Measurements from ENCODE around the gene ASB18. TPM values are rescaled to one million over a fixed set of nuclear protein-coding genes. Genes with fewer than 3 reads are reported as not detected.
A peak's percentile ranks its signal among the peaks of the same experiment; 100 is the strongest.

ASB18 gene
- total RNA-seq, 2 experiments from 2014 or later, result not detected

- Mint-ChIP-seq H3K4me3 (no peak overlapping the region), H3K27me3 (ENCODE audit: low read depth) (peaks cover 59% of the 10 kb centered on the region), H3K36me3 (ENCODE audit: low read depth) (peaks cover 15% of the 10 kb centered on the region), H3K27ac (no peak overlapping the region), H3K9me3 (ENCODE audit: insufficient read depth) (no peaks in the 10 kb centered on the region), H3K4me1 (ENCODE audit: low read depth) (peaks cover 7% of the 10 kb centered on the region)
- CTCF ChIA-PET, result interaction anchor here (1.5 kb wide), 1 partner anchor 10 kb away, joined by 5 read pairs; no protein-coding TSS in a partner anchor
- ATAC-seq (no peak), DNase-seq (no peak)
- POLR2A ChIA-PET, result no interaction called here
Observed at GRCh38 chr2:236167297-236168109, 96.7 kb downstream of the ASB18 start.

DNA sequence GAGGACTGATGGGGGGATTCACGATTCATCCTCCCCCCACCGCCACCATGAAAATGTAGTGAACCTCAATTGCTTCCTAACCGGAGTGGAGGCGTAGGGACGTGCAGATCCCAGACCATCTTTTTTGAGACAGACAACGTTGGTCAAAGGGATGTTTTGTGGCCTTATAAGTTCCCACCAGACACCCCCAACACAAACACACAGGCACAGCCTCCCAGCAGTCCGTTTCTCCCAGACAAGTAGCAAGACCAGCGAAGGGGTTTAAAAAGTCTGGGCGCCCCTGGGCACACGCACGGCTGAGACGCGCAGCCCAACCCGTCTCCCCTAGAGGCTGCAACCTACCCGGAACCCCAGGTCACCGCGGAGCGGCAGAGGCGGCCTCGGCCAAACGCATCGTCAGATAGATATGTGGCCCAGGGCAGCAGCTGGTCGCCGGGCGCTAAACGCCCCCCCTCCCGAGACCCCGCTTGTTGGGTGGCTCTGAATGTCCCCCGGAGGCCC lies 97.4 kb downstream of the ASB18 start:
- H3K9me3 Mint-ChIP-seq (ENCODE audit: insufficient read depth), result no peaks in the 10 kb centered on the region
- POLR2A ChIA-PET, result no interaction called here
- H3K27ac Mint-ChIP-seq, result peak overlapping the region; percentile 68

GRCh38 chr2:236165842-236166795 lies 98.1 kb downstream of the ASB18 start:
- ChIA-PET POLR2A (no interaction called here), CTCF (interaction anchor here (0.7 to 1.5 kb wide), 3 partner anchors 10 to 387 kb away, joined by 3 to 5 read pairs (median 4); no protein-coding TSS in a partner anchor)
- Mint-ChIP-seq H3K27ac (peak overlapping the region; percentile 2), H3K9me3 (ENCODE audit: insufficient read depth) (no peaks in the 10 kb centered on the region), H3K36me3 (ENCODE audit: low read depth) (peaks cover 12% of the 10 kb centered on the region), H3K4me3 (peak overlapping the region; percentile 46), H3K4me1 (ENCODE audit: low read depth) (peaks cover 7% of the 10 kb centered on the region), H3K27me3 (ENCODE audit: low read depth) (peaks cover 62% of the 10 kb centered on the region)
- no peak for DNase-seq
- no peak for ATAC-seq

More for the DNA sequence above, 97.4 kb downstream of the ASB18 start:
- Mint-ChIP-seq H3K36me3 (ENCODE audit: low read depth) (peaks cover 12% of the 10 kb centered on the region), H3K4me3 (peak overlapping the region; percentile 46), H3K27me3 (ENCODE audit: low read depth) (peaks cover 61% of the 10 kb centered on the region), H3K4me1 (ENCODE audit: low read depth) (peaks cover 7% of the 10 kb centered on the region)
- CTCF ChIA-PET, result interaction anchor here (1.5 kb wide), 1 partner anchor 11 kb away, joined by 5 read pairs; no protein-coding TSS in a partner anchor
- DNase-seq (no peak), ATAC-seq (no peak)

- Mint-ChIP-seq H3K27me3 (ENCODE audit: low read depth) (peaks cover 57% of the 10 kb centered on the region), H3K27ac (peak overlapping the region; percentile 62), H3K4me3 (peak overlapping the region; percentile 31), H3K4me1 (ENCODE audit: low read depth) (peaks cover 7% of the 10 kb centered on the region), H3K9me3 (ENCODE audit: insufficient read depth) (no peaks in the 10 kb centered on the region), H3K36me3 (ENCODE audit: low read depth) (peaks cover 10% of the 10 kb centered on the region)
- CTCF ChIA-PET, result interaction anchor here (0.7 to 0.9 kb wide), 2 partner anchors 11 to 386 kb away, joined by 3 to 4 read pairs; no protein-coding TSS in a partner anchor
- POLR2A ChIA-PET, result no interaction called here
- DNase-seq (no peak), ATAC-seq (no peak)
Observed at GRCh38 chr2:236164925-236165841, 99.0 kb downstream of the ASB18 start.

- Mint-ChIP-seq H3K27ac (peak overlapping the region; percentile 62), H3K9me3 (ENCODE audit: insufficient read depth) (no peaks in the 10 kb centered on the region), H3K36me3 (ENCODE audit: low read depth) (peaks cover 5% of the 10 kb centered on the region), H3K4me3 (peak overlapping the region; percentile 31), H3K4me1 (ENCODE audit: low read depth) (peaks cover 7% of the 10 kb centered on the region), H3K27me3 (ENCODE audit: low read depth) (peaks cover 52% of the 10 kb centered on the region)
- POLR2A ChIA-PET, result no interaction called here
- ATAC-seq (no peak), DNase-seq (no peak)
- CTCF ChIA-PET, result no interaction called here
Observed at GRCh38 chr2:236164201-236164924, 99.8 kb downstream of the ASB18 start.

DNA sequence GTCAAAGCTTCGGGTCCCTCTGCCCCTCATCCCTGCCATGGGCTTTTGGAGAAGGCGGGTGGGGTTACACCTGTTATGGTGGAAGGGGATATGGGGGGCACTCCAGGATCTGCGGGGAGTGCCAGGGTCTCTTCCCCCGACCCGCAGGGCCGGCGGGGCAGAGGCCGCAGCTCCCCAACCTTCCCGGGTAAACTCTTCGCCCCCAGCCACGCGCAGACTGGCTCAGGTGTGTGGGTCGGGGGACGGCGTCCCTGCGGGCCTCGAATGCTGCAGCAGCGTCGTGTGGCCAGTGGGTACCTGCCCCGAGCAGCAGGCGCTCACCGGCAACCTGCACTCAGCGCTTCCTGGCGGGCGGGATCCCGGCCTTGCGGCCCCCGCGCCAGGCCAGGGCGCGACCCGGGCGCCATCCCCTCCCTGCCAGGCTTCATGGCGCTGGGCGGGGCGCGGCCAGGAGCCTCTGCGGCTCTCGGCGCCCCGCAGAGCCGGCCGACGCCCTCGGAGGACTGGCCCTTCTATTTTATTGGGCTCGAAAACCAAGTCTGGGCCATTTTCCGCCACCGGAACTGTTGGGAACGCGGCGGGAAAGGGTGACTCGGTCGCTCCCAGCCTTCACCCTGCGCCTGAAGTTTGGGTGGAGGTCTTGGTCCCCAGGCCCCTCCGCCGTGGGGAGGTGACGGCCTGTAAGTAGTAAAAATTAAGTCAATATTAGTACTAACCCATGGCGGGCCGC lies 100.6 kb downstream of the ASB18 start:
- Mint-ChIP-seq H3K27ac (no peak overlapping the region), H3K4me3 (no peak overlapping the region), H3K27me3 (ENCODE audit: low read depth) (peaks cover 50% of the 10 kb centered on the region), H3K9me3 (ENCODE audit: insufficient read depth) (no peaks in the 10 kb centered on the region), H3K4me1 (ENCODE audit: low read depth) (peaks cover 7% of the 10 kb centered on the region), H3K36me3 (ENCODE audit: low read depth) (peaks cover 3% of the 10 kb centered on the region)
- no peak for DNase-seq
- ATAC-seq, result no peak
- CTCF ChIA-PET, result interaction anchor here (2.1 kb wide), 1 partner anchor 12 kb away, joined by 5 read pairs; no protein-coding TSS in a partner anchor
- POLR2A ChIA-PET, result no interaction called here

GRCh38 chr2:236162882-236163470 lies 101.2 kb downstream of the ASB18 start:
- ChIA-PET POLR2A (no interaction called here), CTCF (interaction anchor here (2.1 kb wide), 1 partner anchor 13 kb away, joined by 5 read pairs; no protein-coding TSS in a partner anchor)
- Mint-ChIP-seq H3K27me3 (ENCODE audit: low read depth) (peaks cover 54% of the 10 kb centered on the region), H3K9me3 (ENCODE audit: insufficient read depth) (no peaks in the 10 kb centered on the region), H3K27ac (no peak overlapping the region), H3K4me1 (ENCODE audit: low read depth) (peaks cover 7% of the 10 kb centered on the region), H3K4me3 (no peak overlapping the region), H3K36me3 (ENCODE audit: low read depth) (peaks cover 3% of the 10 kb centered on the region)
- ATAC-seq (no peak), DNase-seq (no peak)

GRCh38 chr2:236162031-236162845 lies 102.0 kb downstream of the ASB18 start:
- CTCF ChIA-PET, result interaction anchor here (2.1 kb wide), 1 partner anchor 14 kb away, joined by 5 read pairs; no protein-coding TSS in a partner anchor
- H3K9me3 Mint-ChIP-seq (ENCODE audit: insufficient read depth), result no peaks in the 10 kb centered on the region

DNA sequence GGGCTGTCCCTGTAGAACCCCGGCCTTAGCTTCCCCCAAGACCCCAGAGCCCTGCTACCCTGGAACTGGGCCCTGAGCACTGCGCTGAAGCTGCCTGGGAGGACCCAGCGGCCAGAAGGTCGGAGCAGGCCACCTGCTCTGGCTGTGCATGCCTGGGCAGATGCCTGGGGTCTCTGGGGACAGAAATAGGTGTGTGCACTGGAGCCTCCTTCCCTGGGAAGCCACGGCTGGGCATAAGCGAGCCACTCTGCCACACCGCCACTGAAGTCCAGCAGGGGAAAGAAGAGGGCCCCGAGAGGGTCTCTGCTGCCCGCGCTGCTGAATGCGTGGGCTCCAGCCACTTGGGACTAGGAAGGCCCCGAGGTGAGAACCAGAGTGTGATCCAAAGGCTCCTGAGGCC lies 102.7 kb downstream of the ASB18 start:
- Mint-ChIP-seq H3K4me3 (no peak overlapping the region), H3K4me1 (ENCODE audit: low read depth) (peaks cover 2% of the 10 kb centered on the region), H3K9me3 (ENCODE audit: insufficient read depth) (no peaks in the 10 kb centered on the region), H3K27me3 (ENCODE audit: low read depth) (peaks cover 54% of the 10 kb centered on the region), H3K36me3 (ENCODE audit: low read depth) (no peaks in the 10 kb centered on the region), H3K27ac (no peak overlapping the region)
- DNase-seq, result no peak
- ChIA-PET POLR2A (no interaction called here), CTCF (interaction anchor here (2.1 kb wide), 1 partner anchor 15 kb away, joined by 5 read pairs; no protein-coding TSS in a partner anchor)
- ATAC-seq, result no peak

More at GRCh38 chr2:236162031-236162845, 102.0 kb downstream of the ASB18 start:
- Mint-ChIP-seq H3K27me3 (ENCODE audit: low read depth) (peaks cover 58% of the 10 kb centered on the region), H3K36me3 (ENCODE audit: low read depth) (peaks cover 3% of the 10 kb centered on the region), H3K4me1 (ENCODE audit: low read depth) (peaks cover 7% of the 10 kb centered on the region), H3K27ac (no peak overlapping the region), H3K4me3 (no peak overlapping the region)
- DNase-seq, result no peak
- POLR2A ChIA-PET, result no interaction called here
- no peak for ATAC-seq
